Measurements from ENCODE around the gene PLA1A. TPM values are rescaled to one million over a fixed set of nuclear protein-coding genes. Genes with fewer than 3 reads are reported as not detected.

The PLA1A gene
- total and polyA plus RNA-seq, 12 donors = 0.55 to 19.3 (median 1.9) TPM

DNA sequence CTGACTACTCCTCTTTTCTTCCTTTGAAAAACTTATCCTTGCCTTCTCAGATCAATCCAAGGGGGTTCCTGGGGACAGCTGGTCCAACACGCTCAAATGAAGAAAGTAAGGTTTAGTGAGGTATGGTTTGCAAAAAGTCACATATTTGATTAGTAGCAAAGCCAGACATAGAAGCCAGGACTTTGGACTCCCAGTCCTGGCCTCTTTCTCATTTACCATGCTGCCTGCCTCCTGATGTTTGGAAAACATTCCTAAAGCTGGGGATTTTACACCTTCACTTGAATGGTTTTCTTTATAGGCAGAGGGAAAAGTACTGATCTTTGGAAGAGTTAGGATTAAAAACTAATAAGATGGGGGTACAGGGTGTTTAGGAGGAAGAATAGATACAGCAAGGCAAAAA lies 48.1 kb downstream of the PLA1A start:
- peaks cover 0 to 79% (median 17%) of the 10 kb centered on the region in 9 donors for H3K36me3 ChIP-seq
- H3K4me1 ChIP-seq = peaks cover 17 to 93% (median 78%) of the 10 kb centered on the region in 9 donors
- 70 to 75% methylated on average over 1 of the region's 1 CpG for WGBS, 2 donors
- peak overlapping the region; percentile 38 to 98 (median 90) for H3K27ac ChIP-seq
- H3K9me3 ChIP-seq = no peaks in the 10 kb centered on the region
- intact Hi-C loops (cut with DNase I) = no loop called here
- TF ChIP-seq, protein P1, sequence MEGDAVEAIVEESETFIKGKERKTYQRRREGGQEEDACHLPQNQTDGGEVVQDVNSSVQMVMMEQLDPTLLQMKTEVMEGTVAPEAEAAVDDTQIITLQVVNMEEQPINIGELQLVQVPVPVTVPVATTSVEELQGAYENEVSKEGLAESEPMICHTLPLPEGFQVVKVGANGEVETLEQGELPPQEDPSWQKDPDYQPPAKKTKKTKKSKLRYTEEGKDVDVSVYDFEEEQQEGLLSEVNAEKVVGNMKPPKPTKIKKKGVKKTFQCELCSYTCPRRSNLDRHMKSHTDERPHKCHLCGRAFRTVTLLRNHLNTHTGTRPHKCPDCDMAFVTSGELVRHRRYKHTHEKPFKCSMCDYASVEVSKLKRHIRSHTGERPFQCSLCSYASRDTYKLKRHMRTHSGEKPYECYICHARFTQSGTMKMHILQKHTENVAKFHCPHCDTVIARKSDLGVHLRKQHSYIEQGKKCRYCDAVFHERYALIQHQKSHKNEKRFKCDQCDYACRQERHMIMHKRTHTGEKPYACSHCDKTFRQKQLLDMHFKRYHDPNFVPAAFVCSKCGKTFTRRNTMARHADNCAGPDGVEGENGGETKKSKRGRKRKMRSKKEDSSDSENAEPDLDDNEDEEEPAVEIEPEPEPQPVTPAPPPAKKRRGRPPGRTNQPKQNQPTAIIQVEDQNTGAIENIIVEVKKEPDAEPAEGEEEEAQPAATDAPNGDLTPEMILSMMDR (IDR thresholded peaks at IDR 0.05) = no peak
- ATAC-seq (no peak), DNase-seq (no peak)
- H3K4me3 ChIP-seq = no peak overlapping the region
- no peaks in the 10 kb centered on the region for H3K27me3 ChIP-seq

DNA sequence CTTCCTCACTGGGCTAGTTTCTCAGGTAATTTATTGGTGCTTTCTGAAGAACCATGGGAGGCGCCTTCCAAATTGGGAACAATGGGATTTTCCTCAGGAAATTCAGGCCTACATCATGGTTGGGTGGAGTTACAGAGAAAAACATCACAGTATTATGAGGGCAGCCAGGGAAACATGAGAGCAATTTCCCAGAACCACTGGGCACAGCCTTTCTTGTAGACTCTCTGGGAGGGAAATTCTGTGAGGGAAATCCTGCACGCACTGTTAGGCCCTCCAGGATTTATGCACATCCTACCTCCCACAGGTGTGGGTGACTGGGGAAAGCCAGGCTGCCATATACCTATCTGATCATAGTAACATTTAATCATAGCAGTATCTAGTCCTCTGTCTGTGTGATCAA lies 49.5 kb downstream of the PLA1A start:
- DNase-seq (peak in 1 of 2 donors; percentile 79), ATAC-seq (peak; percentile 34 to 84 (median 69))
- Histone ChIP-seq H3K27ac (peak overlapping the region; percentile 82 to 98 (median 90)), H3K4me3 (peak overlapping the region in 3 of 10 donors; percentile 18 to 26 (median 19)), H3K9me3 (no peaks in the 10 kb centered on the region), H3K4me1 (peaks cover 22 to 100% (median 88%) of the 10 kb centered on the region in 9 donors), H3K27me3 (no peaks in the 10 kb centered on the region), H3K36me3 (peaks cover 0 to 65% (median 14%) of the 10 kb centered on the region in 9 donors)
- TF ChIP-seq, protein P1 (IDR thresholded peaks at IDR 0.05) = no peak
- 36 to 54% methylated on average over 2 of the region's 2 CpGs for whole genome bisulfite sequencing, 2 donors
- intact Hi-C loops (cut with DNase I) = no loop called here

- peaks cover 0 to 58% (median 5%) of the 10 kb centered on the region in 9 donors for H3K36me3 ChIP-seq
- peak in 1 of 8 donors; percentile 1 for ATAC-seq
- no peaks in the 10 kb centered on the region for H3K27me3 ChIP-seq
- intact Hi-C loops (cut with DNase I) = no loop called here
- peak overlapping the region in 7 of 10 donors; percentile 2 to 26 (median 18) for H3K4me3 ChIP-seq
- WGBS, 2 donors = 35 to 39% methylated on average over 12 of the region's 12 CpGs
- no peak for DNase-seq
- H3K9me3 ChIP-seq = no peaks in the 10 kb centered on the region
- TF ChIP-seq, protein P1 (IDR thresholded peaks at IDR 0.05) = no peak
- peaks cover 22 to 100% (median 88%) of the 10 kb centered on the region in 9 donors for H3K4me1 ChIP-seq
- peak overlapping the region; percentile 82 to 98 (median 90) for H3K27ac ChIP-seq
Measured at GRCh38 chr3:119647843-119648575, 50.3 kb downstream of the PLA1A start.

GRCh38 chr3:119649761-119650160 lies 52.1 kb downstream of the PLA1A start:
- intact Hi-C loops (cut with DNase I) = loop anchor here in 2 of 10 donors (5.0 kb wide), 1 partner anchor 72 kb away; the partner anchor contains the start of gene ADPRH (in 2 of the 2)
- Histone ChIP-seq H3K27me3 (no peaks in the 10 kb centered on the region), H3K27ac (peak overlapping the region in 8 of 10 donors; percentile 80 to 98 (median 94)), H3K9me3 (no peaks in the 10 kb centered on the region), H3K4me3 (peak overlapping the region in 1 of 10 donors; percentile 4), H3K4me1 (peaks cover 21 to 100% (median 83%) of the 10 kb centered on the region in 9 donors), H3K36me3 (peaks cover 0 to 58% (median 10%) of the 10 kb centered on the region in 9 donors)
- no peak for ATAC-seq
- WGBS, 2 donors = 17 to 37% methylated on average over 3 of the region's 3 CpGs
- TF ChIP-seq, protein P1 (IDR thresholded peaks at IDR 0.05) = no peak
- DNase-seq = no peak

All from heart right ventricle (tissue), 16 donors.